A673 (cell line): Measurements from ENCODE around the gene MRPL33.

Experiments used
- EZH2 ChIP-seq: fragments of 200-600 bp; sonication (generic); IDR thresholded peaks from 2 replicates; pipeline ENCODE4 v1.6.1; 2017; ENCODE audit warnings: borderline replicate concordance, low read depth, mild to moderate bottlenecking, mixed read lengths, antibody characterized with exemption, low read length; ENCODE audit not compliant: poor library complexity, severe bottlenecking
- TF ChIP-seq, protein P1 (sequence below): fragments of 300-800, 200-600 bp; sonication (generic); conservative IDR thresholded peaks from 2 replicates; pipeline ENCODE4 v1.5.1; 2017; ENCODE audit warnings: low read depth, mild to moderate bottlenecking, antibody characterized with exemption, low read length, moderate library complexity, mixed read lengths

DNA sequence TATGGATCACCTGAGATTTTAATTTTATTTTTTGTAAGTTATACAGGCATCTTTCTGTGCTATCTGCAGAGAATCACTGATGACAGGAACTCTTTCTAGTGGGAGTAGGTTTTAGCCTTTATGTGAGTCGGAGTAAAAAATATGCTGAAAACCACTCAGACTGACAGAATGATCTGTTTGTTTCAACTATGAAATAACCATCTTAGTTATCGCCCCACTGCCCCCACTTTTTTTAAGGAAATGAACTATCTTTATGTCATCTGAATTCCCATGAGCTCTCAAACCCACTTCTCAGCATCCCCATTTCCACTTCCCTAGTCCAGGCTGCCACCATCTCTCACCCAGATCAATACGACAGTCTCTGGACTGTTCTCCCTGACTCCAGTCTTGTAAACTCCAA, 38.9 kb downstream of the MRPL33 start:
- TF ChIP-seq, protein P1, sequence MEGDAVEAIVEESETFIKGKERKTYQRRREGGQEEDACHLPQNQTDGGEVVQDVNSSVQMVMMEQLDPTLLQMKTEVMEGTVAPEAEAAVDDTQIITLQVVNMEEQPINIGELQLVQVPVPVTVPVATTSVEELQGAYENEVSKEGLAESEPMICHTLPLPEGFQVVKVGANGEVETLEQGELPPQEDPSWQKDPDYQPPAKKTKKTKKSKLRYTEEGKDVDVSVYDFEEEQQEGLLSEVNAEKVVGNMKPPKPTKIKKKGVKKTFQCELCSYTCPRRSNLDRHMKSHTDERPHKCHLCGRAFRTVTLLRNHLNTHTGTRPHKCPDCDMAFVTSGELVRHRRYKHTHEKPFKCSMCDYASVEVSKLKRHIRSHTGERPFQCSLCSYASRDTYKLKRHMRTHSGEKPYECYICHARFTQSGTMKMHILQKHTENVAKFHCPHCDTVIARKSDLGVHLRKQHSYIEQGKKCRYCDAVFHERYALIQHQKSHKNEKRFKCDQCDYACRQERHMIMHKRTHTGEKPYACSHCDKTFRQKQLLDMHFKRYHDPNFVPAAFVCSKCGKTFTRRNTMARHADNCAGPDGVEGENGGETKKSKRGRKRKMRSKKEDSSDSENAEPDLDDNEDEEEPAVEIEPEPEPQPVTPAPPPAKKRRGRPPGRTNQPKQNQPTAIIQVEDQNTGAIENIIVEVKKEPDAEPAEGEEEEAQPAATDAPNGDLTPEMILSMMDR: no peak
- no peak for TF ChIP-seq EZH2
